ENCODE data around the gene EXOC2.

Gene EXOC2

DNA sequence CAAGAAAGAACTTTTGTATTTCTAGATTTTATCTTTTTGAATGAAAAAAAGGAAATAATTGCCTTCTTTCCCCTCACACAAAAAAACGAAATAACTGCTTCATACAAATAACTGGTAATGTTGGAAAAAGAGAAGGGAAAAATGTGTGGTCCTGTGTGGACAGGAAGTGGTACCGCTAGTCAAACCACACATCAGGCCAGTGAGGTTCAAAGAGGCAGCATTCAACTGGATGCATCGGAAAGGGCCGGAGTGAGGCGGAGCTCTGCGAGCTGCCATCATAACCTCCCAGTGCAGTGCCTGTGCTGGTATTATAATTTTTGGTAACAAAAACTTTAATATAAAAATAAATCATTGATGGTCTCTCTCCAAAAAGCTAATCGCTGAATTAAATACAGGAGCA is 190.2 kb downstream of the EXOC2 start:
- H3K27ac ChIP-seq (ENCODE audit: low read depth, low read length) = no peak overlapping the region
- H3K36me3 ChIP-seq (ENCODE audit: control insufficient read depth, insufficient read depth, low read length) = no peaks in the 10 kb centered on the region
- no peak overlapping the region for H3K9ac ChIP-seq (ENCODE audit: low read length)
- no peak overlapping the region for H3K4me3 ChIP-seq (ENCODE audit: low read length)
- H3K4me1 ChIP-seq (ENCODE audit: control insufficient read depth, insufficient read depth, low read length) = no peaks in the 10 kb centered on the region
- no peaks in the 10 kb centered on the region for H3K27me3 ChIP-seq (ENCODE audit: control insufficient read depth, insufficient read depth, low read length)

- no peaks in the 10 kb centered on the region for H3K4me1 ChIP-seq (ENCODE audit: control insufficient read depth, insufficient read depth, low read length)
- H3K27me3 ChIP-seq (ENCODE audit: control insufficient read depth, insufficient read depth, low read length) = no peaks in the 10 kb centered on the region
- H3K27ac ChIP-seq (ENCODE audit: low read depth, low read length) = no peak overlapping the region
- no peaks in the 10 kb centered on the region for H3K36me3 ChIP-seq (ENCODE audit: control insufficient read depth, insufficient read depth, low read length)
- no peak overlapping the region for H3K9ac ChIP-seq (ENCODE audit: low read length)
- H3K4me3 ChIP-seq (ENCODE audit: low read length) = no peak overlapping the region
These were observed 190.9 kb downstream of the EXOC2 start for GRCh38 chr6:501891-502601.

DNA sequence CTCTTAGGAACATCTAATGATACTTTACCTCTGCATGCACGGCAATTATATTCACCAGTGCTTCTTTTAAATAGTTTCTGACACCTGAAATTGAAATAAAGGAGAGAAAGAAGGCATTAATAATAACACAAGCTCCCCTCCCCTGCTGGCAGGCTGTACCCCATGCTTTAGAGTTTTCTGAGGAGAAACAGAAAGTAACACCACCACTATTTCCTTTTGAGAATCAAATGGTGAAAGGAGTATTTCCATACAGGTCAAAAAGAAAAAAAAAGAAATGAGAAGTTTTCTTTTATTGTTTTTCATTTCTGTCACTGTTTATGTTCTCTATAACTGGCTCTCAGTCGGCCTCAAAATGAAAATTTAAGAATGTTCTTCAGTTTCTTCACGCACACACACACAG is 193.3 kb downstream of the EXOC2 start:
- H3K27ac ChIP-seq (ENCODE audit: low read depth, low read length) = no peak overlapping the region

GRCh38 chr6:498795-499231 is 194.1 kb downstream of the EXOC2 start:
- Histone ChIP-seq H3K27me3 (ENCODE audit: control insufficient read depth, insufficient read depth, low read length) (no peaks in the 10 kb centered on the region), H3K9ac (ENCODE audit: low read length) (no peak overlapping the region), H3K27ac (ENCODE audit: low read depth, low read length) (no peak overlapping the region), H3K4me3 (ENCODE audit: low read length) (no peak overlapping the region), H3K36me3 (ENCODE audit: control insufficient read depth, insufficient read depth, low read length) (peaks cover 3% of the 10 kb centered on the region), H3K4me1 (ENCODE audit: control insufficient read depth, insufficient read depth, low read length) (no peaks in the 10 kb centered on the region)

More for the DNA sequence above, 193.3 kb downstream of the EXOC2 start:
- Histone ChIP-seq H3K9ac (ENCODE audit: low read length) (no peak overlapping the region), H3K36me3 (ENCODE audit: control insufficient read depth, insufficient read depth, low read length) (peaks cover 3% of the 10 kb centered on the region), H3K27me3 (ENCODE audit: control insufficient read depth, insufficient read depth, low read length) (no peaks in the 10 kb centered on the region), H3K4me1 (ENCODE audit: control insufficient read depth, insufficient read depth, low read length) (no peaks in the 10 kb centered on the region), H3K4me3 (ENCODE audit: low read length) (no peak overlapping the region)

GRCh38 chr6:497258-497657 is 195.7 kb downstream of the EXOC2 start:
- Histone ChIP-seq H3K27ac (ENCODE audit: low read depth, low read length) (no peak overlapping the region), H3K9ac (ENCODE audit: low read length) (no peak overlapping the region), H3K4me3 (ENCODE audit: low read length) (no peak overlapping the region), H3K36me3 (ENCODE audit: control insufficient read depth, insufficient read depth, low read length) (peaks cover 3% of the 10 kb centered on the region), H3K4me1 (ENCODE audit: control insufficient read depth, insufficient read depth, low read length) (no peaks in the 10 kb centered on the region), H3K27me3 (ENCODE audit: control insufficient read depth, insufficient read depth, low read length) (no peaks in the 10 kb centered on the region)

- Histone ChIP-seq H3K4me3 (ENCODE audit: low read length) (no peak overlapping the region), H3K9ac (ENCODE audit: low read length) (no peak overlapping the region), H3K36me3 (ENCODE audit: control insufficient read depth, insufficient read depth, low read length) (peaks cover 3% of the 10 kb centered on the region), H3K27me3 (ENCODE audit: control insufficient read depth, insufficient read depth, low read length) (no peaks in the 10 kb centered on the region), H3K27ac (ENCODE audit: low read depth, low read length) (no peak overlapping the region), H3K4me1 (ENCODE audit: control insufficient read depth, insufficient read depth, low read length) (no peaks in the 10 kb centered on the region)
These were observed 196.3 kb downstream of the EXOC2 start for GRCh38 chr6:496649-497048.

DNA sequence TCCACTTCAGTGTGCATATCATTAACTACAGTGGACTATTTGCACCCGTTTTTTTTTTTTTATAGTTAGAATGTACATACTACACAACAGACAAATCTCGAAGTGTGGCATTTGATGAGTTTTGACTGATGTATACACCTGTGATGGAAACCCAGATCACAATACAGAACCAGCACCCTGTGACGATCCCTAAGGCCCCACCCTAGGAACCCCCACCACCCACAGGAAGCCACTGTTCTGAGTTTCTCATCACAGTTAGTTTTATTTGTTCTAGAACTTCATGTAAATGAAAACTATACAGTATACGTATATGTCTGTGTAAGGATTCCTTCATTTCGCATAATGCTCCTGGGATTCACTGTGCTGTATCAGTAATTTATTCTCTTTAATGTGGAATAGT is 198.5 kb downstream of the EXOC2 start:
- Histone ChIP-seq H3K27me3 (ENCODE audit: control insufficient read depth, insufficient read depth, low read length) (no peaks in the 10 kb centered on the region), H3K4me1 (ENCODE audit: control insufficient read depth, insufficient read depth, low read length) (no peaks in the 10 kb centered on the region), H3K36me3 (ENCODE audit: control insufficient read depth, insufficient read depth, low read length) (peaks cover 3% of the 10 kb centered on the region), H3K4me3 (ENCODE audit: low read length) (no peak overlapping the region), H3K27ac (ENCODE audit: low read depth, low read length) (no peak overlapping the region), H3K9ac (ENCODE audit: low read length) (no peak overlapping the region)

DNA sequence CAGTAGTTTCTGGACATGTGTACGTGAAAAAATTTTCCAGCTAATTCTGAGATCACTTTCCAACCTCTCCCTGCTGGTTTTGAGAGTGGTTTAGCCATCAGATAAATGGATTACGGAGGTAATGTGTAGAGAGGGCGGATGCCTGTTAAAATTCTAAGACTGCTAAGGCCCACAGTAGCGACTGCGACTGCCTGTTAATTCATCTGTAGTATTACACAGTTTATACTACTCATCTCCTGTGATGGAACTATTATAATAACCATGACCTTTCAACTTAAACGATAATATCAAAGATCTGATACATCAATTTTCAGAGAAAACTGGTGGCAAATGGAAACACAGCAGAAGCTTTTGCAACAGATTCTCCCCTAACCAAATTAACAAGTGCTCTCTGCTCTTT is 199.1 kb downstream of the EXOC2 start:
- H3K27ac ChIP-seq (ENCODE audit: low read depth, low read length) = no peak overlapping the region
- peaks cover 3% of the 10 kb centered on the region for H3K36me3 ChIP-seq (ENCODE audit: control insufficient read depth, insufficient read depth, low read length)
- H3K4me1 ChIP-seq (ENCODE audit: control insufficient read depth, insufficient read depth, low read length) = no peaks in the 10 kb centered on the region
- no peaks in the 10 kb centered on the region for H3K27me3 ChIP-seq (ENCODE audit: control insufficient read depth, insufficient read depth, low read length)
- H3K4me3 ChIP-seq (ENCODE audit: low read length) = no peak overlapping the region
- no peak overlapping the region for H3K9ac ChIP-seq (ENCODE audit: low read length)

DNA sequence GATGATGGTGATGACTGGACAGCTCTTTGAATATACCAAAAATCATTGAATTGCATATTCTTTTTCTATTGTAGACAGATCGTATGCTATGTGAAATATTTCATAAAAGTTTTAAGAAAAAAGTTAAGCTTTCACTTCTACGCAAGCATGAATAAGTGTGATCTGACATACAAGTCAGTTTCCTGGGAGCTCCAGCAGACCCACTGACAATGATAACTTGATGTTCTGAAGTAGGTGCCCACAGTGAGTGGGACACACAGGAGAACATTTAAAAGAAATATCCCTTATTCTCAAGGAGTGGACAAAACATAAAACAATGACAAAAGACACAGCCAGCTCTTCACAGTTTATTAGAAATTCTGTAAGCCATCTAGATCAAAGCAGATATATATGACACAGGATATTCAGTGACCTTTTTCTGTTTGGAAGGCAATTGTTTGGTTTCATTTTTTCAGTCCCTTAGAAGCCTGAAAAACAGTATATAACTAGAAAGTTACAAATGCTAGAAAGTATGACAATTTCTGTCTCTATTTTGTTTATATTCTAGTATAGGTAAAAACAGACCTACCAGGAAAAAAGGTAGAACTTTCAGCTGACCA is 200.0 kb downstream of the EXOC2 start:
- Histone ChIP-seq H3K4me1 (ENCODE audit: control insufficient read depth, insufficient read depth, low read length) (no peaks in the 10 kb centered on the region), H3K27ac (ENCODE audit: low read depth, low read length) (no peak overlapping the region), H3K36me3 (ENCODE audit: control insufficient read depth, insufficient read depth, low read length) (peaks cover 3% of the 10 kb centered on the region), H3K27me3 (ENCODE audit: control insufficient read depth, insufficient read depth, low read length) (no peaks in the 10 kb centered on the region), H3K9ac (ENCODE audit: low read length) (no peak overlapping the region), H3K4me3 (ENCODE audit: low read length) (no peak overlapping the region)

- Histone ChIP-seq H3K4me1 (ENCODE audit: control insufficient read depth, insufficient read depth, low read length) (no peaks in the 10 kb centered on the region), H3K4me3 (ENCODE audit: low read length) (no peak overlapping the region), H3K36me3 (ENCODE audit: control insufficient read depth, insufficient read depth, low read length) (peaks cover 3% of the 10 kb centered on the region), H3K27ac (ENCODE audit: low read depth, low read length) (no peak overlapping the region), H3K9ac (ENCODE audit: low read length) (no peak overlapping the region), H3K27me3 (ENCODE audit: control insufficient read depth, insufficient read depth, low read length) (no peaks in the 10 kb centered on the region)
These were observed 200.8 kb downstream of the EXOC2 start for GRCh38 chr6:492178-492577.

GRCh38 chr6:491233-491632 is 201.7 kb downstream of the EXOC2 start:
- no peaks in the 10 kb centered on the region for H3K27me3 ChIP-seq (ENCODE audit: control insufficient read depth, insufficient read depth, low read length)
- peaks cover 3% of the 10 kb centered on the region for H3K36me3 ChIP-seq (ENCODE audit: control insufficient read depth, insufficient read depth, low read length)
- H3K4me3 ChIP-seq (ENCODE audit: low read length) = no peak overlapping the region
- no peak overlapping the region for H3K27ac ChIP-seq (ENCODE audit: low read depth, low read length)
- H3K9ac ChIP-seq (ENCODE audit: low read length) = no peak overlapping the region
- H3K4me1 ChIP-seq (ENCODE audit: control insufficient read depth, insufficient read depth, low read length) = no peaks in the 10 kb centered on the region

DNA sequence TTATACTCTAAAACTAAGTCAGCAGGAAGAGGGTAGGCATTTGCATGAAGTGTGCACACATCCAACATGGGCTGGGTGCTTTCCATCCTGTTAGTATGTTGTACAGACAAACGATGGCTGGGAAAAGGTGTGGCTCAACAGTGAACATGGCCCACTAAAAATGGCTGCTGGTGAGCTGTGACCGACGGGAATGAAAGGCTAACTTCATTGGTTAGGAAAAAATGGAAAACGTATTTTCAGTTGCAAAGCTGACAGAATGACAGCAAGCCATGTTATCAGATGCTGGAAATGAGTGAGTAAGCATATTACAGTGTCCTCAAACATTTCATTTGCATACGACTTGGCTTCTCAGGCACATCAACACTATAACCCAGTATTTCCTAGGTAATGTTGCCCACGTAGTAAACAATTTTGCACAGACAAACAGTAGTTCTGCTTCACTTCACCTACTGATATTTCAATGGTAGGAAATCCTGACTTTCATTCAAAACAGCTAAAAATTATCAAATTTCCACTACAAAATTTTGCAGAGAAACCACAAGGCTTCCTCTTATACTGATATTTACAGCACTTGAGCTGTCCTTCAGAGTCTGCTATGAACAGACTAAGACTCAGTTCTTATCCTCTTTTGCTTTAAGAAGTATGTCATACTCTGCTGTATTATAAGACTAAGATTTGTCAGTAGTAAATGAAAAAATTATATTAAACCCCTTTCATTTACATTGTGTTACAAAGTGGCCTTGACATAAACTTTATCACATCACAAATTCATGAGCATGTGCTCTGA is 202.5 kb downstream of the EXOC2 start:
- H3K4me3 ChIP-seq (ENCODE audit: low read length) = no peak overlapping the region
- no peaks in the 10 kb centered on the region for H3K27me3 ChIP-seq (ENCODE audit: control insufficient read depth, insufficient read depth, low read length)
- no peaks in the 10 kb centered on the region for H3K4me1 ChIP-seq (ENCODE audit: control insufficient read depth, insufficient read depth, low read length)
- peaks cover 5% of the 10 kb centered on the region for H3K36me3 ChIP-seq (ENCODE audit: control insufficient read depth, insufficient read depth, low read length)
- H3K9ac ChIP-seq (ENCODE audit: low read length) = no peak overlapping the region
- no peak overlapping the region for H3K27ac ChIP-seq (ENCODE audit: low read depth, low read length)

Measured in rectal smooth muscle tissue (tissue), 1 donor.